D721Med (cell line): Measurements from ENCODE around the gene BPI.

Experiments used
- DNase-seq: peaks from one replicate; pipeline ENCODE4 v3.0.0; 2011; ENCODE audit warnings: low spot score; ENCODE audit not compliant: insufficient read length
- FAIRE-seq: peaks from 2 replicates; lab custom pipeline; 2011; peaks lifted over from hg19 to GRCh38; lab: Jason Lieb, UNC
- CTCF ChIP-seq: IDR thresholded peaks from 2 replicates; pipeline ENCODE4 v1.5.1; 2012; ENCODE audit warnings: mild to moderate bottlenecking, control low read depth; ENCODE audit not compliant: insufficient read depth; ENCODE audit errors: missing control alignments

The BPI gene

GRCh38 chr20:38296433-38296832 is 7.5 kb upstream of the BPI start:
- FAIRE-seq (no peak), DNase-seq (no peak)
- TF ChIP-seq CTCF = no peak

- no peak for TF ChIP-seq CTCF
- no peak for FAIRE-seq
Measured at GRCh38 chr20:38297916-38298674, 5.9 kb upstream of the BPI start.

DNA sequence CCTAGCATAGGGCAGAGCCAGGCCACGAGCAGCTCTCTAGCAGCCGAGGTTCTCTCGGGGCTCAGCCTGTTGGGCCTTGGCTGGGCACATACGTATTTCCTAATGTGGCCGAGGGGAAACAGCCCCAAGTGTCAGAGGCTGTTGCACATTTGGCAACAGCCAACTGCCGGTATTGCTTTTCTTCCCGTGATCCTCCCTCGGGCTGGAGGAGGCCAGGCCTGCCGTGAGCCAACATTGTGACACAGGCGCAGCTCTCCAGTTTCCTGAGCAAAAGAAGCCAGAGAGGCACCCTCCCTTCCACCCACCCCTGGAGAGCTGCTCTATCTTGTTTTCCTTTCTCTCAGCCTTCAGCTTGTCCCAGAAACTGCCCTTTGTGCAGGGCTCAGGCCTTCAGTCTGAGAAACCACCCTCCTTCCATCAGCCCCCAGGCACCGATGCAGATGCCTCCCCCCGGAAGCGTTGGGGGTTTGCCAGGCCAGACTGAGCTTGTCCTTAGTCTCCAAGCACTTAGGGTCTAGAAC is 5.1 kb upstream of the BPI start:
- no peak for FAIRE-seq
- no peak for TF ChIP-seq CTCF
- DNase-seq = no peak

More at GRCh38 chr20:38297916-38298674, 5.9 kb upstream of the BPI start:
- no peak for DNase-seq

DNA sequence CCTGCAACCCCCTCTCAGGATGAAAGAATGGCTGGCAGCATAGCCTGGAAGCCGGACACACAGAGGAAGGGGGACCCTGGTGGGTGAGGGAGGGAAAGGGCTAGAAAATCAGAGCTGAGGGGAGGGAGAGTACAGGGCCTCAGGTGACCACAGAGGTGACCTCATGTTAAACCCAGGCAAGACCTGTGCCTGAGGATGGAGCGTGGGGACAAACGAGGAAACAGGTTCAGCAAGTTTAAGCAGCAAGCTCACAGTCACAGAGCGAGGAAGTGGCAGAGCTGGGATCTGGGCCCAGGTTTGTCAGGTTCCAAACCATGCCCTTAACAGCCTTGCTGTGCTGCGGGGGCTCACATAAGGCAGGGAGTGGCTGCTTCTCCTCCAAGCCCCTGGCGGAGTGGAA is 4.0 kb upstream of the BPI start:
- DNase-seq (no peak), FAIRE-seq (no peak)
- TF ChIP-seq CTCF = no peak

DNA sequence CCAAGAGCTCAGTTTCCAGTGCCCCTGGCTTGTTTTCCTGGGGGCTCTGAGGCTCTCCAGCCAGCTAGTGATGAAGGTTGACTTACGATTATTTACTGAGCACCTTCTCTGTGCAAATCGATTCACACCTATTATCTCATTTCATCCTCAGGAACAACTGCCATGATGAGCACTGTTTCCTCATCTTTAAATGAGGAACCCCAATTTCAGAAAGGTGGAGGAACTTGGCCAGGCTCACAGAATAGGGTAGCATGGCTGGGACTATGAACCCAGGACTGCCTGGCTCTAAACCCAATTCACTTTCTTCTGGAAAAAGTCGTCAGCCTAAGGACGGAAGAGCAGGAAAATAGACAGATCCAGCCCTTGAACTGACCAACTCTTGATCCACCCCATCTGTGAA is 3.5 kb upstream of the BPI start:
- no peak for TF ChIP-seq CTCF
- no peak for FAIRE-seq
- no peak for DNase-seq

DNA sequence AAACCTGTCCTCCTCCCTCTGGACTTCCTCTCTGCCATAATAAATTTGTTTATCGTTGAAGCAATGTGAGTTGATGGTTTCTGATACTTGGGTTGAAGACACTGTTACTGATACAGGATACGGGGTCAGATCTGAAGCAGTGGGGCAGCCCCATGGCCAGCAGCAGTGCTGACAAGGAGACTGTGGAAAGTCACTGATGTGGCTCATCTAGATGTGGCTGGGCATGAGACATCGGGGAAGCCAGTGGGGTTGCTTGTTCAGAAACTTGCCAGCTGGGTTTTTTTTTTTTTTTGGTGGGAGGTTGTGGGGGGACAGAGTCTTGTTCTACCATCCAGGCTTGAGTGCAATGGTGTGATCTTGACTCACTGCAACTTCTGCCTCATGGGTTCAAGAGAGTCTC is 2.6 kb upstream of the BPI start:
- FAIRE-seq (no peak), DNase-seq (no peak)
- TF ChIP-seq CTCF = no peak

- FAIRE-seq = no peak
- TF ChIP-seq CTCF = no peak
- DNase-seq = no peak
Measured at GRCh38 chr20:38302786-38303185, 1.2 kb upstream of the BPI start.
